HEK293T (cell line): ENCODE data around the gene HS3ST3B1.

Experiments
- CTCF ChIA-PET: fragments of 350-600 bp; formaldehyde crosslinking; extraction: SDS; loops from one replicate; lab custom pipeline; 2021; ENCODE audit warnings: antibody characterized with exemption, inconsistent platforms; lab: Yijun Ruan, JAX
- POLR2A ChIA-PET: fragments of 350-600 bp; formaldehyde crosslinking; extraction: SDS; loops from one replicate; lab custom pipeline; 2020; ENCODE audit warnings: antibody characterized with exemption, inconsistent platforms; lab: Yijun Ruan, JAX
- DNase-seq: peaks from one replicate; pipeline ENCODE4 v3.0.0; 2012; ENCODE audit warnings: mixed read lengths; ENCODE audit errors: extremely low spot score
- ARNT ChIP-seq: fragments of 450-650 bp; IDR thresholded peaks from 2 replicates; pipeline ENCODE4 v1.6.1; 2017; ENCODE audit warnings: mild to moderate bottlenecking
- BHLHE40 ChIP-seq: fragments of 450-650 bp; IDR thresholded peaks from 2 replicates; pipeline ENCODE4 v1.6.1; 2016; ENCODE audit warnings: mild to moderate bottlenecking, moderate library complexity, borderline replicate concordance
- CTBP1 ChIP-seq: fragments of 450-650 bp; IDR thresholded peaks from 2 replicates; pipeline ENCODE4 v1.6.1; 2016; ENCODE audit warnings: borderline replicate concordance
- ELF4 ChIP-seq: fragments of 450-650 bp; IDR thresholded peaks from 2 replicates; pipeline ENCODE4 v1.6.1; 2017; ENCODE audit warnings: antibody characterized with exemption
- FOXA1 ChIP-seq: fragments of 450-650 bp; IDR thresholded peaks from 2 replicates; pipeline ENCODE4 v1.6.1; 2016; ENCODE audit warnings: mild to moderate bottlenecking
- FOXK2 ChIP-seq: fragments of 450-650 bp; IDR thresholded peaks from 2 replicates; pipeline ENCODE4 v1.6.1; 2016; ENCODE audit warnings: mild to moderate bottlenecking
- FOXM1 ChIP-seq: fragments of 450-650 bp; IDR thresholded peaks from 2 replicates; pipeline ENCODE4 v1.6.1; 2017; ENCODE audit warnings: mild to moderate bottlenecking, borderline replicate concordance
- HDGF ChIP-seq: fragments of 450-650 bp; IDR thresholded peaks from 2 replicates; pipeline ENCODE4 v1.6.1; 2017; ENCODE audit warnings: antibody characterized with exemption, borderline replicate concordance
- L3MBTL2 ChIP-seq: fragments of 450-650 bp; conservative IDR thresholded peaks from 2 replicates; pipeline ENCODE4 v1.6.1; 2016; ENCODE audit warnings: mild to moderate bottlenecking
- LEF1 ChIP-seq: fragments of 450-650 bp; IDR thresholded peaks from 2 replicates; pipeline ENCODE4 v1.6.1; 2017; ENCODE audit warnings: mild to moderate bottlenecking, borderline replicate concordance
- NFRKB ChIP-seq: fragments of 450-650 bp; IDR thresholded peaks from 2 replicates; pipeline ENCODE4 v1.6.1; 2016; ENCODE audit warnings: mild to moderate bottlenecking, moderate library complexity
- PKNOX1 ChIP-seq: fragments of 450-650 bp; IDR thresholded peaks from 2 replicates; pipeline ENCODE4 v1.6.1; 2016
- SP1 ChIP-seq: fragments of 450-650 bp; IDR thresholded peaks from 2 replicates; pipeline ENCODE4 v1.6.1; 2017
- SUZ12 ChIP-seq: fragments of 450-650 bp; IDR thresholded peaks from 2 replicates; pipeline ENCODE4 v1.6.1; 2016; ENCODE audit warnings: mild to moderate bottlenecking
- TARDBP ChIP-seq: fragments of 450-650 bp; IDR thresholded peaks from 2 replicates; pipeline ENCODE4 v1.6.1; 2016
- ZNF384 ChIP-seq: fragments of 450-650 bp; IDR thresholded peaks from 2 replicates; pipeline ENCODE4 v1.6.1; 2016

Gene HS3ST3B1

GRCh38 chr17:14304773-14305517, 4.1 kb downstream of the HS3ST3B1 start:
- CTCF ChIA-PET = no interaction called here
- DNase-seq = no peak
- POLR2A ChIA-PET = no interaction called here
- TF ChIP-seq ELF4 (no peak), HDGF (no peak), LEF1 (no peak), CTBP1 (no peak), FOXK2 (no peak), NFRKB (no peak)

DNA sequence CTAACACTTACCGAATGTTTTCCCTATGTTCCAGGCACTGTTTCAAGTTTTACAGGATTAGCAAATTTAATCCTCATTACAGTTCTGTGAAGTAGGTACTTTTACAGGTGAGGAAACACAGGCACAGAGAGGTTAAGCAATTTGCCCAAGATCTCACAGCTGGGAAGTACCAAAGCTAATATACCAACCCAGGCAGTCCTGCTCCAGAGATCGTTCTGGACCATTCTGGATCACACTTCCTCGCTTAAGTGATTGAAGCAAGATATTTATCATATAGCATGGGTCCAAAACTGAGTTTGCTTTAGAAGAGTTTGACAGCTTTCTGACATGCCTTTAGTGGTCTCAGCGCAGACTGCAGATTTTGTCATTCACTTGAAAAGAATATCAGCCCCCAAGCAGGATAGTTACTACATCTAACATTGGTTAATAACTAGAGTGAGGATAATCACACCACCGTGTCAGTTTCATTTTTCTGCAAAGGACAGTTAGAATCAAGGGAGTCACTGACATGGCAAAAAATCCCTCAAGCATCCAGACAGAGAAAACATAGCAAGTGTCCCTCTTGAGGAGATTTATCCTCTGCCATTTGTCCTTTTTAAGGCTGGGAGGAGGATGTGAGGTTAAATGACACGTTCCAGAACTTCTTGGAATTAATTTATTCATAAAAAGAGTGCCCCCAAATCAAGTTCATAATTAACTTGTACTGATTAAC, 5.1 kb downstream of the HS3ST3B1 start:
- ChIA-PET POLR2A (no interaction called here), CTCF (interaction anchor here (1.1 kb wide), 1 partner anchor 248 kb away, joined by 3 read pairs; no protein-coding TSS in a partner anchor)
- TF ChIP-seq PKNOX1 = 0 out of 2 replicates have a peak, but pooled peaks have one; percentile 9
- no peak for TF ChIP-seq L3MBTL2
- no peak for TF ChIP-seq FOXK2
- TF ChIP-seq FOXM1 = no peak
- TF ChIP-seq NFRKB = no peak

DNA sequence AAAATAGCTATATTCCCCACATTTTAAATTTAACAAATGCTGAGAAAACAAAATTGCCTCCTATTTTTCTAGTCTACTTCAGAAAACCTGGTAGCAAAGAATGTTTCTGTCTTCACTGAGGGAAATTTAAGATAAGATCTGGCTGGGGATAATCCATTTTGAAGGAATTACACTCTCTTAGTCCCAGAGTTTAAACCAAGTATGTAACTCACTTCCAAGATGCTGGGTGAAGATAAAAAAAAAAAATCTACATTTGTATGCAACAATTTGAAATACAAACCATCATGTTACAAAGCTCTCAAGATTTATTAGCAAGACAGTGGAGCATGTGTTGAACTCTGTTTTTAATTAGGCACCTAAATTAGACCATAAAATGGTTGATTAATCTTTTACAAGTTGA, 5.7 kb downstream of the HS3ST3B1 start:
- TF ChIP-seq FOXM1 = no peak
- no peak for TF ChIP-seq ELF4
- TF ChIP-seq FOXK2 = no peak
- TF ChIP-seq NFRKB = no peak
- no peak for TF ChIP-seq ARNT
- TF ChIP-seq TARDBP = no peak
- no peak for TF ChIP-seq BHLHE40
- no peak for TF ChIP-seq PKNOX1
- TF ChIP-seq CTBP1 = no peak
- no peak for TF ChIP-seq ZNF384
- no peak for TF ChIP-seq L3MBTL2
- no peak for TF ChIP-seq LEF1
- TF ChIP-seq SP1 = no peak
- TF ChIP-seq SUZ12 = no peak
- no peak for TF ChIP-seq FOXA1
- TF ChIP-seq HDGF = no peak
- DNase-seq = no peak
- ChIA-PET CTCF (interaction anchor here (1.1 kb wide), 1 partner anchor 247 kb away, joined by 3 read pairs; no protein-coding TSS in a partner anchor), POLR2A (no interaction called here)

More for the DNA sequence above, 5.1 kb downstream of the HS3ST3B1 start:
- DNase-seq = no peak

GRCh38 chr17:14307560-14308024, 6.7 kb downstream of the HS3ST3B1 start:
- CTCF ChIA-PET = no interaction called here

GRCh38 chr17:14308636-14308964, 7.7 kb downstream of the HS3ST3B1 start:
- ChIA-PET CTCF (interaction anchor here (1.1 to 1.3 kb wide), 2 partner anchors 9 to 13 kb away, joined by 3 read pairs; no protein-coding TSS in a partner anchor), POLR2A (interaction anchor here (0.9 to 1.7 kb wide), 8 partner anchors 8 to 1291 kb away, joined by 4 to 16 read pairs (median 6); partner anchors contain the start of genes ELAC2 and HS3ST3B1)
- DNase-seq = no peak
- TF ChIP-seq BHLHE40 (no peak), LEF1 (no peak), L3MBTL2 (no peak), SP1 (no peak), FOXM1 (no peak), TARDBP (no peak), FOXA1 (no peak), HDGF (no peak), ARNT (no peak)

More at GRCh38 chr17:14307560-14308024, 6.7 kb downstream of the HS3ST3B1 start:
- POLR2A ChIA-PET = no interaction called here
- DNase-seq = no peak
- TF ChIP-seq LEF1 = no peak
- TF ChIP-seq PKNOX1 = peak; percentile 90
